ENCODE results near the gene CSMD2. TPM values are rescaled to one million over a fixed set of nuclear protein-coding genes. Genes with fewer than 3 reads are reported as not detected.
A peak's percentile ranks its signal among the peaks of the same experiment; 100 is the strongest.

CSMD2 gene
- total RNA-seq, 1 experiment from 2014 or later, result 0.22 TPM

DNA sequence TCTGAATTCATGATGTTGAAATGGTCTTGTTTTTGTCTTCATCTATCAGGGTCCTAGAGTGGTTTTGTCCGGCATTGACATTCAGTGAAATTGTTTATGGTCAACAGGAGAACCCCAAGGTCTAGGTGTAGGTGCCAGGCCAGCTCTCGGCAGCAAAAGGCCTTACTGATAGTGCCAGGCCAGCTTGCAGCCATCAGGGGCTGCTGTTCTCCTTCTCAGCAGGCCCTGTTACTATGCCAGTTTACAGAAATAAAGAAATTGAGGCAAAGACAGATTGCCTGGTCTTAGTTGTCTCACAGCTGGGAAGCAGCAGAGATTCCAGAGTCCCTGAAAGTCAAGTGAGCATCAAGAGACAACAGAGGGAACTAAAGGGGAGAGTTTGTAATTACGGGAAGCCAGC, 289.2 kb downstream of the CSMD2 start:
- ChIA-PET RAD21 (ENCODE audit: low non-redundant PET in 1 of 2, low total read pairs in 2 of 2, uncharacterized antibody in 2 of 2, unreplicated experiment in 2 of 2) (no interaction called here), POLR2A (no interaction called here), CTCF (no interaction called here)
- no peak overlapping the region for H3K9ac ChIP-seq (ENCODE audit: low read length)
- H2AFZ ChIP-seq (ENCODE audit: low read depth, low read length, poor library complexity, severe bottlenecking), result no peak overlapping the region
- no peak overlapping the region for H3K27ac ChIP-seq (ENCODE audit: low read depth, low read length)
- no peaks in the 10 kb centered on the region for H4K20me1 ChIP-seq (ENCODE audit: insufficient read depth)
- no peaks in the 10 kb centered on the region for H3K79me2 ChIP-seq (ENCODE audit: insufficient read depth, low read length)
- H3K9me2 ChIP-seq (ENCODE audit: insufficient read depth), result no peaks in the 10 kb centered on the region
- peaks cover 0 to 8% of the 10 kb centered on the region in 2 experiments; a peak in 1 of 4 replicates for H3K9me3 ChIP-seq (ENCODE audit: control insufficient read depth in 1 of 2, insufficient read depth in 1 of 2, low read depth in 1 of 2, low read length in 2 of 2)
- H3K4me3 ChIP-seq (replicated peaks in 1 of 2; ENCODE audit: low read depth in 1 of 2, low read length in 2 of 2), result no peak overlapping the region
- no peak for ATAC-seq
- no peaks in the 10 kb centered on the region for H3K4me1 ChIP-seq (ENCODE audit: control insufficient read depth in 1 of 2, insufficient read depth in 2 of 2, low read length in 2 of 2)
- H3K27me3 ChIP-seq (ENCODE audit: insufficient read depth, low read length), result peaks cover 27% of the 10 kb centered on the region; the same call in 1 of the 2 replicates
- no TSS peak for BruUV-seq (replicated peaks)
- H3K36me3 ChIP-seq (ENCODE audit: control insufficient read depth in 1 of 2, insufficient read depth in 2 of 2, low read length in 2 of 2), result no peaks in the 10 kb centered on the region
- TF ChIP-seq RAD21 (IDR thresholded peaks at IDR 0.05; ENCODE audit: low read depth) (peak; percentile 24; the same call in 1 of the 2 replicates), JUND (IDR thresholded peaks at IDR 0.05) (no peak)
- H3K4me2 ChIP-seq (ENCODE audit: low read length), result no peak overlapping the region
- DNase-seq (ENCODE audit: low read depth, low spot score), result no peak
- intact Hi-C loops (cut with micrococcal nuclease), result no loop called here

DNA sequence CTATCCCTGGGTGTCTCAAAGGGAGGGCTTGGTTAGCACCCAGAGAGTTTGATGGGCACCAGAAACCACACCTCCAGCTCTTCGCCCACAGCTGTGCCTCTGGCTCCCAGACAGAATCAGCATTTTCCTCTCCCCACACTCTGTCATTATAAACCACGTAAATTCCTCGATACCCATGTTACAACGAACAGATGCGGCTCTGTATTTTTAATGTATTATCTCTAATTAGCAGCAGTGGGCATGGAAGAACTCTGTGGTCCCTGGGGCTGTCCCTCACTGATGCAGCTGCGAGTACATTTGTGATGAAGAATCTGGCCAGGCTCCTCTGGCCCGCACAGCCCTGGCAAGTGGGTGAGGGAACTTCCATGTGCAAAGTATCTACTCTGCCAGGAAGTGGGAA, 290.4 kb downstream of the CSMD2 start:
- no peaks in the 10 kb centered on the region for H3K4me1 ChIP-seq (ENCODE audit: control insufficient read depth in 1 of 2, insufficient read depth in 2 of 2, low read length in 2 of 2)
- ChIA-PET CTCF (no interaction called here), POLR2A (no interaction called here), RAD21 (ENCODE audit: low non-redundant PET in 1 of 2, low total read pairs in 2 of 2, uncharacterized antibody in 2 of 2, unreplicated experiment in 2 of 2) (no interaction called here)
- no peak overlapping the region for H3K27ac ChIP-seq (ENCODE audit: low read depth, low read length)
- peaks cover 0 to 8% of the 10 kb centered on the region in 2 experiments; a peak in 1 of 4 replicates for H3K9me3 ChIP-seq (ENCODE audit: control insufficient read depth in 1 of 2, insufficient read depth in 1 of 2, low read depth in 1 of 2, low read length in 2 of 2)
- H3K36me3 ChIP-seq (ENCODE audit: control insufficient read depth in 1 of 2, insufficient read depth in 2 of 2, low read length in 2 of 2), result no peaks in the 10 kb centered on the region
- DNase-seq (ENCODE audit: low read depth, low spot score) (no peak), ATAC-seq (no peak)
- intact Hi-C loops (cut with micrococcal nuclease), result no loop called here
- H3K4me2 ChIP-seq (ENCODE audit: low read length), result no peak overlapping the region
- H2AFZ ChIP-seq (ENCODE audit: low read depth, low read length, poor library complexity, severe bottlenecking), result no peak overlapping the region
- no peaks in the 10 kb centered on the region for H3K9me2 ChIP-seq (ENCODE audit: insufficient read depth)
- H3K4me3 ChIP-seq (replicated peaks in 1 of 2; ENCODE audit: low read depth in 1 of 2, low read length in 2 of 2), result no peak overlapping the region
- H4K20me1 ChIP-seq (ENCODE audit: insufficient read depth), result no peaks in the 10 kb centered on the region
- no peak overlapping the region for H3K9ac ChIP-seq (ENCODE audit: low read length)
- BruUV-seq (replicated peaks), result no TSS peak
- TF ChIP-seq ZFX (IDR thresholded peaks at IDR 0.05) (no peak), POLR2AphosphoS5 (IDR thresholded peaks at IDR 0.05; ENCODE audit: low read depth, low read length) (no peak), ELF1 (IDR thresholded peaks at IDR 0.05; ENCODE audit: borderline replicate concordance, low read depth) (no peak), EZH2 (IDR thresholded peaks at IDR 0.05) (no peak)
- TF ChIP-seq, protein P1, sequence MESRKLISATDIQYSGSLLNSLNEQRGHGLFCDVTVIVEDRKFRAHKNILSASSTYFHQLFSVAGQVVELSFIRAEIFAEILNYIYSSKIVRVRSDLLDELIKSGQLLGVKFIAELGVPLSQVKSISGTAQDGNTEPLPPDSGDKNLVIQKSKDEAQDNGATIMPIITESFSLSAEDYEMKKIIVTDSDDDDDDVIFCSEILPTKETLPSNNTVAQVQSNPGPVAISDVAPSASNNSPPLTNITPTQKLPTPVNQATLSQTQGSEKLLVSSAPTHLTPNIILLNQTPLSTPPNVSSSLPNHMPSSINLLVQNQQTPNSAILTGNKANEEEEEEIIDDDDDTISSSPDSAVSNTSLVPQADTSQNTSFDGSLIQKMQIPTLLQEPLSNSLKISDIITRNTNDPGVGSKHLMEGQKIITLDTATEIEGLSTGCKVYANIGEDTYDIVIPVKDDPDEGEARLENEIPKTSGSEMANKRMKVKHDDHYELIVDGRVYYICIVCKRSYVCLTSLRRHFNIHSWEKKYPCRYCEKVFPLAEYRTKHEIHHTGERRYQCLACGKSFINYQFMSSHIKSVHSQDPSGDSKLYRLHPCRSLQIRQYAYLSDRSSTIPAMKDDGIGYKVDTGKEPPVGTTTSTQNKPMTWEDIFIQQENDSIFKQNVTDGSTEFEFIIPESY (IDR thresholded peaks at IDR 0.05; ENCODE audit: extremely low read depth, insufficient replicate concordance, low read length), result no peak
- H3K27me3 ChIP-seq (ENCODE audit: insufficient read depth, low read length), result peaks cover 19% of the 10 kb centered on the region; the same call in 1 of the 2 replicates
- no peaks in the 10 kb centered on the region for H3K79me2 ChIP-seq (ENCODE audit: insufficient read depth, low read length)
